GM13976 (cell line): ENCODE data around the gene MPPED2.

Experiments used
- DNase-seq: peaks from one replicate; pipeline ENCODE4 v3.0.0; 2012; ENCODE audit warnings: low spot score
- in situ Hi-C: fragments of 300-500 bp; cut with MboI; formaldehyde crosslinking; loops from one replicate; pipeline ENCODE4 v1.12.0; 2022; ENCODE audit warnings: low sequenced_read_pairs, mixed read lengths, inconsistent platforms; ENCODE audit not compliant: unreplicated experiment
- TF ChIP-seq, protein P1 (sequence below): IDR thresholded peaks from 2 replicates; pipeline ENCODE4 v1.5.1; 2012; ENCODE audit warnings: borderline replicate concordance, mild to moderate bottlenecking; ENCODE audit not compliant: insufficient read depth; ENCODE audit errors: extremely low read depth, missing control alignments, control extremely low read depth

Gene MPPED2, protein sequence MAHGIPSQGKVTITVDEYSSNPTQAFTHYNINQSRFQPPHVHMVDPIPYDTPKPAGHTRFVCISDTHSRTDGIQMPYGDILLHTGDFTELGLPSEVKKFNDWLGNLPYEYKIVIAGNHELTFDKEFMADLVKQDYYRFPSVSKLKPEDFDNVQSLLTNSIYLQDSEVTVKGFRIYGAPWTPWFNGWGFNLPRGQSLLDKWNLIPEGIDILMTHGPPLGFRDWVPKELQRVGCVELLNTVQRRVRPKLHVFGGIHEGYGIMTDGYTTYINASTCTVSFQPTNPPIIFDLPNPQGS

DNA sequence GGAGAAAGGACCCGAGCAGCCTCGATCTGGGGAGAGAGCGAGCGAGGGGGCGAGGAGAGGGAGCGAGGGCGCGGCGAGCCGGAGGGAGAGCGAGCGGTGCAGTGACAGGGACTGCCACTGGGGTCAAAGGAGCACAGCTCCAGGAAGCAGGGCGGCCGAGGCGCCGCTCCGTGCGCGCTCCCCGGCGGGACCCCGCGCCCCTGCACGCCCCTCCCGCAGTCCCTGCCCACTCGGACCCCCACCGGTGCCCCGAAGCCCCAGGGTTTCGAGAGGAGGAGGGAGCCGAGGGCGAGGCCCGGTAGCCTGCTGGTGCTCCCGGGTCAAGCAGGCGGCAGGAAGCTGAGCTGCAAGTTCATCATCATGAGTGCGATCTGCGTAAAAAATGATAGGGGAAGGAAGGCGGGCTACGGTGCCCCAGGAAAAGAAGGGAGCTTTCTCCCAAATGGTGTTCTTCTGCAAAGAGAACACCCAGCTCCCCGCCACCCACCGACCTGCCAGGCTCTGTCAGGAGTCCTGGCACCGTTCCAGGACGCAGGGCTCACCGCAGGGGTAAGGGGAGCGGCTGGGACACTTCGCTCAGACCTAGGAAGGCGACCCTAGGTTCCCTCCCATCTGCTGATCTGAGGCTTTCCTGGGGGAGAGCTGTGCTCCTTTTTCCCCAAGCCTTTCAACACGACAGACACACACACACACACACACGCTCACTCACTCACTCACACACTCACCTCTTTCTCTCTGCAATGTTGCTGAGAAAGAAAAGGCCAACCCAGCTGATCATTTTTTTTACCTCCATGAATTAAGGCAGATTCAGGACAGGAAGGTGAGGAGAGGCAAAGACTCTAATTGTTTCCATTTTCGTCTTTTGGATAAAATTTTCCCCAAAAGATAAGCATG lies at the start of gene MPPED2:
Gene MPPED2 (minus strand): TSS at position 103 of the 894 bp plus-strand sequence. CDS start 5,980 bp downstream, outside the sequence.
- TF ChIP-seq, protein P1, sequence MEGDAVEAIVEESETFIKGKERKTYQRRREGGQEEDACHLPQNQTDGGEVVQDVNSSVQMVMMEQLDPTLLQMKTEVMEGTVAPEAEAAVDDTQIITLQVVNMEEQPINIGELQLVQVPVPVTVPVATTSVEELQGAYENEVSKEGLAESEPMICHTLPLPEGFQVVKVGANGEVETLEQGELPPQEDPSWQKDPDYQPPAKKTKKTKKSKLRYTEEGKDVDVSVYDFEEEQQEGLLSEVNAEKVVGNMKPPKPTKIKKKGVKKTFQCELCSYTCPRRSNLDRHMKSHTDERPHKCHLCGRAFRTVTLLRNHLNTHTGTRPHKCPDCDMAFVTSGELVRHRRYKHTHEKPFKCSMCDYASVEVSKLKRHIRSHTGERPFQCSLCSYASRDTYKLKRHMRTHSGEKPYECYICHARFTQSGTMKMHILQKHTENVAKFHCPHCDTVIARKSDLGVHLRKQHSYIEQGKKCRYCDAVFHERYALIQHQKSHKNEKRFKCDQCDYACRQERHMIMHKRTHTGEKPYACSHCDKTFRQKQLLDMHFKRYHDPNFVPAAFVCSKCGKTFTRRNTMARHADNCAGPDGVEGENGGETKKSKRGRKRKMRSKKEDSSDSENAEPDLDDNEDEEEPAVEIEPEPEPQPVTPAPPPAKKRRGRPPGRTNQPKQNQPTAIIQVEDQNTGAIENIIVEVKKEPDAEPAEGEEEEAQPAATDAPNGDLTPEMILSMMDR: peak; percentile 11
- peak; percentile 77 for DNase-seq
- in situ Hi-C loops: no loop called here

DNA sequence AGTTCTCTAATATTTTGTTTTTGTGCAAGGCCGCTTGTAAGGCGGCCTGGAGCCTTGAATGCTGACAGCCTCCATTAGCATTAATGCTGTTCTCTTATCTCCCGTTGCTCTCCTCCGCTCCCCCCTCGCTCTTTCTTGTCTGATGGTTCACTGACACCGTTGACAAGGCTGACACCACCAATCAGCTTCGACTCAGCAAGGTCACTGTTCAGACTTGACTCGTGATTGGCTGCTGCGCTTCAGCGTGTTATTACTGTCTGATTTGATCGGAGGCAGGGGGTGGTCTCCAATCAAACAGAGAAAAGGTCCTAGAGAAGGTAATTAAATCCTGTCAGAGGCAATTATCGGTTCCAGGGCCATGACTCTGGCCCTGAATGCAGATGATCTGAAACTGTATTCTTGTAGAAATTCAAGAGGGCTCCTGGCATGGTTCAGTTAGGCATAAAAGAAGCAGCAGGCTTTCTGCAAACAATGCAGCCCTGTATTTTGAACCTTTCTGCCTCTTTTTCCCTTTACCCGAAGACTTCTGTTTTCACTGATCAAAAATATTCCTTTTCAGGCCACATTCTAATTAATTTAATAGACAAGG lies 49.3 kb upstream of the MPPED2 start:
- no peak for DNase-seq
- in situ Hi-C loops: no loop called here
- TF ChIP-seq, protein P1: no peak

DNA sequence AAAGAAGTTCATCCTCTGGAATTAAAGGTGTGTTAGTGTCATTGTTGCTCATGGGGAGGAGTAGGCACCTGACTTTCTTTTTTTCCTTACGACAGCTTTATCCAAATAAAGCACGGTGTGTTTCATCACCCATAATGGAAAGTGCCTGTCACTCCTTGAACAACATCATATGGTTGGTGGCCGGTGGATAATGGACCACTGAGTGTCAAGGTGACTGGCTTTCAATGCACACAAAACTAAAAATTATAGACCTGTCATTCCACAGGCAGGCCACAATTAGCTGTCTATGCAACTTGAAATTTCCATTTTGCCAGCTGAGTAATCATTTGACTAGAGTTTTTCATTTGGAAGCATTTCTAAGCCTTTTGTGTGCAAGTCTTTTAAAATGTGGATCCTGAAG lies 45.0 kb upstream of the MPPED2 start:
- in situ Hi-C loops: no loop called here
- TF ChIP-seq, protein P1: no peak

DNA sequence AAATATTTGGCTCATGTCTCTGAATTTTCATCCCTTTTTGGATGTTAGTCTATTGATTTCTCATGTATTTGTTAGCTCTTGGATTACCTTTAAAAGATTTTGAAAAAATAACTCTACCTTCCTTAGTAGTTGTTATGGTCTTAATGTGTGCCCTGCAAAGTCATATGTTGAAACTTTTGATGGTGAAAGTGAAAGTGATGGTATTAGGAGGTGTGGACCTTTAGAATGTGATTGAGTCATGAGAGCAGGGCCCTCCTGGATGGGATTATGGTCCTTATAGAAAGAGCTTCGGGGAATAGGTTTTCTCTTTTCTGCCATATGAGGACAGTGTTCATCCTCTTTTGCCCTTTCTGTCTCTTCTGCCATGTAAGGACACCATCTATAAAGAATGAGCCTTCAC lies 33.6 kb upstream of the MPPED2 start:
- in situ Hi-C loops: no loop called here
- TF ChIP-seq, protein P1: no peak
- no peak for DNase-seq

More for the DNA sequence above, 45.0 kb upstream of the MPPED2 start:
- DNase-seq: no peak

DNA sequence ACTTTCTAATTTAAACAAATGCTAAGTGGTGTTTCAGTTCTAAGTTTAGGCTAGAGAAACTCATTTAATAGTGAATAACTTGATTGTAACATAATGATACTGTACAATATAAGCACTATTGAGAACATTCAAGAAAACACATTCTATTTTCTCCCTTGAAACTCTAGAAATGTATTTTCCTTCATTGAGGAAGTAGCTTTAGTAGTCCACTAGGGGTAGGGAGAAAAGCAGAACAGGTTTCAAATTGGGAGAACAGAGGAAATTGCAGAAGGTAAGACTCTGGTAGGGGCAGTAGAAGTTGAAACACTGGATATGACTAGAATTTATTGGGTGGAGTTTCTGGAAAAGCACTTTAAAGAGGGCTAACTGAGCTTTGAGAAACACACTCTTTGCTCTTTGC lies 31.6 kb upstream of the MPPED2 start:
- no peak for DNase-seq
- TF ChIP-seq, protein P1: no peak
- in situ Hi-C loops: no loop called here

DNA sequence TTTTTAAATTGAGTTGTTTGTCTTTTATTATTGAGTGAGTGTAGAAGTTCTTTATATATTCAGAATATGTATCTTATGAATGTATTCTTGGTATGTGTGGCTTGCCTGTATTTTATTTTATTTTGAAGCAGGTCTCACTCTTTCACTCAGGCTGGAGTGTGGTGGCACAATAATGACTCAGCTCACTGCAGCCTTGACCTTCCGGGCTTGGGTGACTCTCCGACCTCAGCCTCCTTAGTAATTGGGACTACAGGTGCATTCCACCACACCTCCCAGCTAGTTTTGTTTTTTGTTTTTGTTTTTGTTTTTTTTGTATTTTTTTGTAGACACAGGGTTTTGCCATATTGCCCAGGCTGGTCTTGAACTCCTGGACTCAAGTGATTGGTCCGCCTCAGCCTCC lies 24.5 kb upstream of the MPPED2 start:
- TF ChIP-seq, protein P1: no peak
- no peak for DNase-seq
- in situ Hi-C loops: no loop called here
